Heart right ventricle (tissue), 16 donors: ENCODE results near the gene PIRT. TPM values are rescaled to one million over a fixed set of nuclear protein-coding genes. Genes with fewer than 3 reads are reported as not detected.

ENCODE experiments used
- ATAC-seq, 8 donors: fragments of 200-7000 bp; cut with Tn5 transposase; one replicate each; pipeline ENCODE4 v1.9.1; 2020; ENCODE audit warnings: mild to moderate bottlenecking in 8 of 8, moderate library complexity in 8 of 8, moderate number of reproducible peaks in 1 of 8
- DNase-seq, 2 donors: peaks; one replicate each; pipeline ENCODE4 v3.0.0-alpha.2; 2020
- H3K27ac ChIP-seq, 10 donors: fragments of 200-600 bp; sonication (generic) in 2 of 10; one replicate each; pipeline versions ENCODE4 v1.5.0 to v1.8.0; 2020 to 2022; ENCODE audit warnings: mild to moderate bottlenecking in 3 of 10
- H3K27me3 ChIP-seq, 7 donors: fragments of 200-600 bp; one replicate each; pipeline ENCODE4 v1.8.0; 2021 to 2022; ENCODE audit warnings: mild to moderate bottlenecking in 2 of 7
- H3K36me3 ChIP-seq, 9 donors: fragments of 200-600 bp; sonication (generic) in 1 of 9; one replicate each; pipeline versions ENCODE4 v1.5.0 to v1.8.0; 2020 to 2022; ENCODE audit warnings: mild to moderate bottlenecking in 2 of 9
- H3K4me1 ChIP-seq, 9 donors: fragments of 200-600 bp; sonication (generic) in 1 of 9; one replicate each; pipeline versions ENCODE4 v1.5.0 to v1.8.0; 2020 to 2022; ENCODE audit warnings: mild to moderate bottlenecking in 4 of 9
- H3K4me3 ChIP-seq, 10 donors: fragments of 200-600 bp; sonication (generic) in 2 of 10; one replicate each; pipeline versions ENCODE4 v1.5.0 to v1.8.0; 2020 to 2022; ENCODE audit warnings: mild to moderate bottlenecking in 7 of 10, moderate library complexity in 2 of 10
- H3K9me3 ChIP-seq, 11 donors: fragments of 200-600 bp in 10 of 11; sonication (generic) in 2 of 11; one replicate each; pipeline versions ENCODE4 v1.5.0 to v1.8.0; 2013 to 2022; ENCODE audit warnings: mild to moderate bottlenecking in 2 of 11, control low read depth in 1 of 11, moderate library complexity in 1 of 11
- WGBS, 2 donors: extraction: QIAGEN DNeasy Blood & Tissue Kit; methylation state at CpG; one replicate each; pipeline ENCODE4 v1.1.7; 2013; ENCODE audit warnings: inconsistent platforms in 1 of 2; 5-methylcytosine and 5-hydroxymethylcytosine counted together
- intact Hi-C, 10 donors: fragments of 100-400 bp; cut with DNase I; formaldehyde crosslinking; loops; one replicate each; pipeline versions ENCODE4 v1.11.1 to v1.14.2; 2022
- long read RNA-seq, 3 donors: library from polyadenylated mRNA; unstranded; transcript quantifications; one replicate each; pipeline ENCODE4 v2.0.0, GENCODE V29; 2020 to 2021
- polyA plus RNA-seq, 2 donors: library from polyadenylated mRNA; stranded (reverse); fragments of 200-250 nt; gene quantifications; one replicate each; pipeline ENCODE4 v1.2.3, GENCODE V29; 2013
- total RNA-seq, 10 donors: library from RNA; stranded (reverse); fragmentation: NEBNext Ultra II Directional in 3 of 10; extraction: Animal tissue kit (Norgen Biotek cat#: 25700) in 3 of 10; gene quantifications; one replicate each; pipeline versions ENCODE4 v1.2.1 to v1.2.4, GENCODE V29; 2021 to 2023
- TF ChIP-seq, protein P1 (sequence below), 9 donors: fragments of 200-600 bp; sonication (generic) in 2 of 9; IDR thresholded peaks; one replicate each; pipeline versions ENCODE4 v1.5.0 to v1.8.0; 2021 to 2022; ENCODE audit warnings: antibody characterized with exemption in 9 of 9, mild to moderate bottlenecking in 5 of 9, moderate library complexity in 1 of 9
- donor health status: Arrhythmogenic right ventricular cardiomyopathy.
- donor health status: ischemic (EF 13 %, LVEDD 7.1; RV severe dilation, severe dysfunction).
- donor health status: healthy with polysubstance abuse.
- donor health status: DM: no; HTN: yes; CAD: no.
- donor health status: DM: no; HTN: no; CAD: no.
- donor health status: ischemic (EF 25% LVEDD 6.9; RV normal size, moderate dysfunction).
- donor health status: ischemic (EF 25% LVEDD 5.7; RV mildly dilated, moderate dysfunction).
- donor health status: healthy.
- donor health status: DM: yes; HTN: yes; CAD: no.
- donor health status: Ischemic cardiomyopathy.
- donor health status: ischemic (EF 35%, LVEDD 5.7; RV mildly dilated, moderate dysfunction).
- donor health status: nonischemic (EF 11% LVEDD 7.7; RV severe dilation, severe dysfunction).
- donor health status: DM: yes; HTN: yes; CAD: no.
- donor health status: PGD.
- donor health status: ischemic (EF 29% LVEDD 5.4; RV normal size, mild dysfunction).
- donor health status: nonischemic (EF 23%, LVEDD 6.1; RV moderate dilation, normal function).

Gene PIRT
- not detected for total RNA-seq
- not detected for polyA plus RNA-seq
- long read RNA-seq, donor 1 = 0 reads
- long read RNA-seq, donor 2 = 0 reads
- long read RNA-seq, donor 3 = 0 reads

DNA sequence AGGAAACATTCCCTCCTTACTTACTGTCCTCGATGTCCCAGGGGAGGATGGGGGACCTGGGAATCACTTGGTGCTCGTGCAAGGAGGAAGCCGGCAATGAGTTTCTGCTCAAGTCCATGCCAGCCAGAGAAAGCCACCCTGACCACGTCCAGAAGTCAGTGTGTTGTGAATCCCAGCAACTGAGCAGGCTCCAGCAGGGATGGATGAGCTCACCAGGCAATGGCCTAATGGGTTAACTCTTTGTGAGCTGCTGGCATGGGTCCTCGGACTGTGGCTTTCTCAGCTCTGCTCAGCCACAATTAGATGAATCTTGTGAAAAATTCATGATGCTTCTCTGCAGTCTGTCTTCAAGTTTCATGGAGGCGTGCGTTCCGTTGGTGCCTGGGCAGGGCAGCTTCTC, at the start of gene PIRT:
PIRT (minus strand) TSS at position 167 of the 400 bp plus-strand sequence. CDS start 12,442 bp downstream, outside the sequence.
- ATAC-seq (no peak), DNase-seq (no peak)
- TF ChIP-seq, protein P1, sequence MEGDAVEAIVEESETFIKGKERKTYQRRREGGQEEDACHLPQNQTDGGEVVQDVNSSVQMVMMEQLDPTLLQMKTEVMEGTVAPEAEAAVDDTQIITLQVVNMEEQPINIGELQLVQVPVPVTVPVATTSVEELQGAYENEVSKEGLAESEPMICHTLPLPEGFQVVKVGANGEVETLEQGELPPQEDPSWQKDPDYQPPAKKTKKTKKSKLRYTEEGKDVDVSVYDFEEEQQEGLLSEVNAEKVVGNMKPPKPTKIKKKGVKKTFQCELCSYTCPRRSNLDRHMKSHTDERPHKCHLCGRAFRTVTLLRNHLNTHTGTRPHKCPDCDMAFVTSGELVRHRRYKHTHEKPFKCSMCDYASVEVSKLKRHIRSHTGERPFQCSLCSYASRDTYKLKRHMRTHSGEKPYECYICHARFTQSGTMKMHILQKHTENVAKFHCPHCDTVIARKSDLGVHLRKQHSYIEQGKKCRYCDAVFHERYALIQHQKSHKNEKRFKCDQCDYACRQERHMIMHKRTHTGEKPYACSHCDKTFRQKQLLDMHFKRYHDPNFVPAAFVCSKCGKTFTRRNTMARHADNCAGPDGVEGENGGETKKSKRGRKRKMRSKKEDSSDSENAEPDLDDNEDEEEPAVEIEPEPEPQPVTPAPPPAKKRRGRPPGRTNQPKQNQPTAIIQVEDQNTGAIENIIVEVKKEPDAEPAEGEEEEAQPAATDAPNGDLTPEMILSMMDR (IDR thresholded peaks at IDR 0.05) = no peak
- Histone ChIP-seq H3K27ac (no peak within 1 kb of the TSS), H3K27me3 (peaks cover 0 to 9% (median 0%) of the 10 kb centered on the region in 7 donors), H3K4me1 (no peaks in the 10 kb centered on the region), H3K9me3 (no peaks in the 10 kb centered on the region), H3K4me3 (no peak within 1 kb of the TSS), H3K36me3 (no peaks in the 10 kb centered on the region)
- intact Hi-C loops = no loop called here
- 62 to 64% methylated on average over 8 of the region's 8 CpGs for WGBS, 2 donors

DNA sequence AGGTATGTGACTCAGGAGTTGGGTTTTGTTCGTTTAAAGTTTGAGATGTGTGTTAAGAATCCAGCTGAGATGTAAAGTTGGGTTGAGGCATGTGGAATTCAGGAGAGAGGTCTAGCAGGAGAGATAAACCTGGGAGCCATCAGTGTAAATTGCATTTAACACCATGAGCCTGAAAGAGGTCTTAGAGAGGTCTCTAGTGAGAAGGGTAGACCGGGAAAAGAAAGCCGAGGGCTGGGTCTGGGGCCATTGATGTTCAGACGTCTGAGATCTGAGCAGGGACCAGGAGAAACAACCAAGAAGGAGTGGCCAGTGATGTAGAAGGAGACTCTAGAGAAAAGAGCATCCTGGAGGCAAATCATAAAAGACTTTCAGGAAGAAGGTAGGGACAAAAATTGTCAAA, 44.1 kb upstream of the PIRT start:
- H3K9me3 ChIP-seq = peaks cover 0 to 6% (median 0%) of the 10 kb centered on the region in 11 donors
- 23 to 24% methylated on average over 4 of the region's 4 CpGs for WGBS, 2 donors
- TF ChIP-seq, protein P1 (IDR thresholded peaks at IDR 0.05) = no peak
- intact Hi-C loops = loop anchor here in 1 of 10 donors (5.0 kb wide), 1 partner anchor 265 kb away; no protein-coding TSS in a partner anchor
- no peak for ATAC-seq
- no peak overlapping the region for H3K4me3 ChIP-seq
- H3K27me3 ChIP-seq = peaks cover 0 to 35% (median 15%) of the 10 kb centered on the region in 7 donors
- no peak overlapping the region for H3K27ac ChIP-seq
- H3K36me3 ChIP-seq = no peaks in the 10 kb centered on the region
- H3K4me1 ChIP-seq = no peaks in the 10 kb centered on the region
- no peak for DNase-seq

DNA sequence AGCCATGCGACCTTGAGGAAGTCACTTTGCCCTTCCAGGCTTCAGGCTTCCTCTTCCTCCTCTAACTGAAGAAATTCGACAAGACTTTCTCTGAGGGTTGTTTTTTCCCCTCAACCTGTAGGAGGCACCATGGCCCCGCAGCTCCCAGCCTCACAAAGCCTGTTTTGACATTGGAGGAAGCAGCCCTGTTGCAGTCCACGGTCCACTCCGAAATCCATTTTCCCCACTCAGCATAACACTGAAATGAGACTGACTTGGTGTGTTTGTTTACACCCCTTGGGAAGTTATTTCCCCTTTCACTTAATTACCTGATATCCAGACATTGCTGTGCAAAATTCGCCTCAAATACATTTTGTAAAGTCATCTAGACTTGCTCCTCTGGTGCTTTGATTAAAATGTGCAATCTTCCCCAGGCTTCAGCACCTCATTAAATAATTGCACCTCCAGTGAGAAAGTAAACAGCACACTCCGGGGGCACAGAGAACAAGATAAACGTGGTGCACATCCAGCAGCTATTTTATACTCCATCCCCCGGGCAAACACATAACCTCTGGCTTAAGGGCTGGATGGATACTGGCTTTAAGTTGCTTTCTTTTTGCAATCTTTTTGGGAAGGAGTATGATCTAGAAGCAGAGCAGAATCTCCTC, 41.4 kb upstream of the PIRT start:
- ATAC-seq = peak in 2 of 8 donors; percentile 42 to 50
- Histone ChIP-seq H3K9me3 (peaks cover 0 to 3% (median 0%) of the 10 kb centered on the region in 11 donors), H3K27me3 (peaks cover 0 to 35% (median 17%) of the 10 kb centered on the region in 7 donors), H3K27ac (no peak overlapping the region), H3K4me1 (no peaks in the 10 kb centered on the region), H3K36me3 (no peaks in the 10 kb centered on the region), H3K4me3 (no peak overlapping the region)
- TF ChIP-seq, protein P1 (IDR thresholded peaks at IDR 0.05) = peak in 8 of 9 donors; percentile 14 to 59 (median 38)
- WGBS, 2 donors = 6 to 8% methylated on average over 9 of the region's 9 CpGs
- intact Hi-C loops = loop anchor here (2.0 to 10.0 kb wide), 13 partner anchors 263 to 1108 kb away; no protein-coding TSS in a partner anchor
- peak in 1 of 2 donors; percentile 22 for DNase-seq

DNA sequence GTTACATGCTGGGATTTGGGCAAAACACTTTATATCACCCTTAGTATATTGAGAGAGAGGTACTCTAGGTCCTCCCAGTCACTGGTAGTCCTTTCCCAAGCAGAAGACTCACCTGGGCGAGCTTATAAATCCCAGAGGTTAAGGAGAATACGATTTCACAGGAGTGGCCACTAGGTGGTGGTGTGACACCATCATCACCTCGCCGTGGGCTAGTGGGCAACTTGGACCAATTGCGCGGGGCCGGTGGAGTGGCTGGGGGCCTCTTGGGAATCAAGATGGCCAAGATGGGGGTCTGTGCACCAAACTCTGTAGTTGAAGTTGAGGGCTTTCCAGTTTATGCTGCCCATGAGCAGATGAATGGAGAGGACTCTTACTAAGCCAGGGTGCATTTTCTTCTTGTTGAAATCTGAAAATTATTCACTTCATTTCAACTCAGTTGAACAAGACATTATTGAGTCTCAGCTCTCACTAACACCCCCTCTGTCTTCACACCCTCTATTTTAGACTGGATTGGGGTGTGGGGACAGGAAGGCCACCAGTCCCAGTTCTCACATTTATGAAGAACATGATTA, 38.2 kb upstream of the PIRT start:
- TF ChIP-seq, protein P1 (IDR thresholded peaks at IDR 0.05) = peak; percentile 31 to 76 (median 66)
- intact Hi-C loops = loop anchor here in 9 of 10 donors (5.0 to 10.0 kb wide), 12 partner anchors 266 to 1111 kb away; no protein-coding TSS in a partner anchor
- ATAC-seq = peak in 1 of 8 donors; percentile 50
- Histone ChIP-seq H3K27me3 (peaks cover 0 to 38% (median 18%) of the 10 kb centered on the region in 7 donors), H3K36me3 (no peaks in the 10 kb centered on the region), H3K9me3 (no peaks in the 10 kb centered on the region), H3K27ac (no peak overlapping the region), H3K4me1 (no peaks in the 10 kb centered on the region), H3K4me3 (no peak overlapping the region)
- peak; percentile 21 to 32 for DNase-seq
- WGBS, 2 donors = 1 to 2% methylated on average over 7 of the region's 7 CpGs
